ENCODE data around the gene CAMK1G.

CAMK1G gene

GRCh38 chr1:209597499-209597898, 14.0 kb downstream of the CAMK1G start:
- DNase-seq (ENCODE audit: low read depth in 4 of 4, low spot score in 1 of 4): no peak

GRCh38 chr1:209598227-209598626, 14.7 kb downstream of the CAMK1G start:
- no peak for DNase-seq (ENCODE audit: low read depth in 4 of 4, low spot score in 1 of 4)

GRCh38 chr1:209600541-209600940, 17.0 kb downstream of the CAMK1G start:
- DNase-seq (ENCODE audit: low read depth in 4 of 4, low spot score in 1 of 4): no peak

- DNase-seq (ENCODE audit: low read depth in 4 of 4, low spot score in 1 of 4): peak in 1 of 4 experiments; percentile 16
Observed at GRCh38 chr1:209601809-209602657, 18.5 kb downstream of the CAMK1G start.

GRCh38 chr1:209603877-209604276, 20.4 kb downstream of the CAMK1G start:
- DNase-seq (ENCODE audit: low read depth in 4 of 4, low spot score in 1 of 4): no peak

GRCh38 chr1:209607102-209607794, 23.7 kb downstream of the CAMK1G start:
- DNase-seq (ENCODE audit: low read depth in 4 of 4, low spot score in 1 of 4): peak in 2 of 4 experiments; percentile 12 to 30

GRCh38 chr1:209607795-209608178, 24.3 kb downstream of the CAMK1G start:
- no peak for DNase-seq (ENCODE audit: low read depth in 4 of 4, low spot score in 1 of 4)

GRCh38 chr1:209609041-209609790, 25.7 kb downstream of the CAMK1G start:
- DNase-seq (ENCODE audit: low read depth in 4 of 4, low spot score in 1 of 4): no peak

GRCh38 chr1:209609791-209610630, 26.5 kb downstream of the CAMK1G start:
- DNase-seq (ENCODE audit: low read depth in 4 of 4, low spot score in 1 of 4): no peak

GRCh38 chr1:209610631-209610905, 27.1 kb downstream of the CAMK1G start:
- DNase-seq (ENCODE audit: low read depth in 4 of 4, low spot score in 1 of 4): no peak

- no peak for DNase-seq (ENCODE audit: low read depth in 4 of 4, low spot score in 1 of 4)
Observed at GRCh38 chr1:209611771-209612570, 28.5 kb downstream of the CAMK1G start.

GRCh38 chr1:209612646-209613399, 29.3 kb downstream of the CAMK1G start:
- no peak for DNase-seq (ENCODE audit: low read depth in 4 of 4, low spot score in 1 of 4)

- no peak for DNase-seq (ENCODE audit: low read depth in 4 of 4, low spot score in 1 of 4)
Observed at GRCh38 chr1:209613400-209614150, 30.1 kb downstream of the CAMK1G start.

GRCh38 chr1:209614151-209614420, 30.6 kb downstream of the CAMK1G start:
- DNase-seq (ENCODE audit: low read depth in 4 of 4, low spot score in 1 of 4): no peak

GRCh38 chr1:209614906-209615305, 31.4 kb downstream of the CAMK1G start:
- no peak for DNase-seq (ENCODE audit: low read depth in 4 of 4, low spot score in 1 of 4)

- no peak for DNase-seq (ENCODE audit: low read depth in 4 of 4, low spot score in 1 of 4)
Observed at GRCh38 chr1:209616366-209617046, 33.0 kb downstream of the CAMK1G start.

GRCh38 chr1:209617047-209617673, 33.6 kb downstream of the CAMK1G start:
- no peak for DNase-seq (ENCODE audit: low read depth in 4 of 4, low spot score in 1 of 4)

GRCh38 chr1:209617755-209618154, 34.2 kb downstream of the CAMK1G start:
- no peak for DNase-seq (ENCODE audit: low read depth in 4 of 4, low spot score in 1 of 4)
